H1 (cell line): ENCODE data around the gene ANKDD1A. TPM values are rescaled to one million over a fixed set of nuclear protein-coding genes. Genes with fewer than 3 reads are reported as not detected.

Source experiments
- CTCF ChIA-PET: fragments of 300-600 bp; sonication (Branson Sonifier 250); formaldehyde crosslinking; loops from one replicate; lab custom pipeline; 2021; ENCODE audit not compliant: partially characterized antibody; lab: Charles Lee
- POLR2A ChIA-PET: fragments of 300-600 bp; sonication (Branson Sonifier 250); formaldehyde crosslinking; loops from one replicate; lab custom pipeline; 2021; ENCODE audit warnings: inconsistent platforms; ENCODE audit not compliant: partially characterized antibody; lab: Charles Lee
- DNase-seq, 2 experiments: peaks; one replicate each; pipeline versions ENCODE4 v3.0.0 to v3.0.0-alpha.2; 2010 to 2022; ENCODE audit warnings: low spot score in 2 of 2, low read depth in 1 of 2, mixed read lengths in 1 of 2
- FAIRE-seq: peaks from 2 replicates; lab custom pipeline; 2011; peaks lifted over from hg19 to GRCh38; lab: Jason Lieb, UNC
- H2AFZ ChIP-seq: 2 replicates; pipeline ENCODE4 v1.8.1; 2012; ENCODE audit warnings: low read length, inconsistent platforms
- H2AK5ac ChIP-seq: 2 replicates; pipeline ENCODE4 v1.6.1; 2013; ENCODE audit warnings: low read depth, low read length
- H2BK120ac ChIP-seq: replicated peaks from 2 replicates; pipeline ENCODE3; 2013; ENCODE audit warnings: low read depth, low read length, inconsistent platforms
- H2BK12ac ChIP-seq: 2 replicates; pipeline ENCODE4 v1.6.1; 2013; ENCODE audit warnings: low read depth, low read length
- H2BK15ac ChIP-seq: 2 replicates; pipeline ENCODE4 v1.6.1; 2013; ENCODE audit warnings: low read length
- H2BK20ac ChIP-seq: 2 replicates; pipeline ENCODE4 v1.6.1; 2013; ENCODE audit warnings: low read length
- H2BK5ac ChIP-seq: 2 replicates; pipeline ENCODE4 v1.6.1; 2013; ENCODE audit warnings: low read depth, low read length
- H3K14ac ChIP-seq: 2 replicates; pipeline ENCODE4 v1.6.1; 2013; ENCODE audit warnings: inconsistent platforms; ENCODE audit not compliant: insufficient read length
- H3K18ac ChIP-seq: 2 replicates; pipeline ENCODE4 v1.6.1; 2013; ENCODE audit warnings: low read length; ENCODE audit errors: extremely low read depth
- H3K23ac ChIP-seq: 2 replicates; pipeline ENCODE4 v1.6.1; 2013; ENCODE audit warnings: inconsistent platforms; ENCODE audit not compliant: insufficient read length
- H3K23me2 ChIP-seq: 2 replicates; pipeline ENCODE4 v1.6.1; 2013; ENCODE audit warnings: low read depth, low read length
- H3K27ac ChIP-seq: 2 replicates; pipeline ENCODE4 v1.6.1; 2011; ENCODE audit warnings: low read depth, low read length, inconsistent platforms
- H3K27me3 ChIP-seq, 4 experiments: replicated peaks in 1 of 4; 1 replicate in 1 of 4; 2 replicates in 3 of 4; pipeline versions ENCODE4 v1.6.1 to v1.8.1; 2011 to 2013; ENCODE audit warnings: low read length in 3 of 4, mild to moderate bottlenecking in 3 of 4, inconsistent platforms in 2 of 4, mixed read lengths in 2 of 4, moderate library complexity in 1 of 4; ENCODE audit not compliant: control insufficient read depth in 3 of 4, insufficient read depth in 3 of 4; ENCODE audit errors: extremely low read depth in 1 of 4
- H3K36me3 ChIP-seq, 4 experiments: 2 replicates each; pipeline versions ENCODE4 v1.6.1 to v1.8.1; 2011 to 2013; ENCODE audit warnings: mild to moderate bottlenecking in 4 of 4, low read length in 3 of 4, moderate library complexity in 2 of 4, control low read depth in 1 of 4, inconsistent platforms in 1 of 4; ENCODE audit not compliant: insufficient read depth in 4 of 4, control insufficient read depth in 2 of 4
- H3K4ac ChIP-seq: replicated peaks from 2 replicates; pipeline ENCODE3; 2013; ENCODE audit warnings: low read length, low read depth, mixed read lengths, inconsistent platforms; ENCODE audit not compliant: insufficient read length
- H3K4me1 ChIP-seq, 4 experiments: replicated peaks in 1 of 4; 1 replicate in 1 of 4; 2 replicates in 3 of 4; pipeline versions ENCODE4 v1.6.1 to v1.8.1; 2011 to 2013; ENCODE audit warnings: low read length in 3 of 4, inconsistent platforms in 2 of 4, mixed read lengths in 1 of 4; ENCODE audit not compliant: insufficient read depth in 4 of 4, control insufficient read depth in 3 of 4
- H3K4me2 ChIP-seq, 2 experiments: 2 replicates each; pipeline versions ENCODE4 v1.6.1 to v1.8.1; 2011 to 2013; ENCODE audit warnings: low read depth in 2 of 2, low read length in 2 of 2, control low read depth in 1 of 2, inconsistent platforms in 1 of 2, mild to moderate bottlenecking in 1 of 2; ENCODE audit not compliant: insufficient read depth in 1 of 2
- H3K4me3 ChIP-seq, 4 experiments: fragments of 200-600, 300-600 bp in 1 of 4; sonication (generic), shearing (Covaris generic), sonication (Bioruptor Twin) in 1 of 4; 2 replicates each; pipeline versions ENCODE4 v1.5.1 to v1.8.1; 2011 to 2016; ENCODE audit warnings: low read length in 4 of 4, low read depth in 3 of 4, control low read depth in 2 of 4, inconsistent platforms in 2 of 4, mild to moderate bottlenecking in 2 of 4, mixed read lengths in 1 of 4, moderate library complexity in 1 of 4; ENCODE audit not compliant: insufficient read depth in 2 of 4; ENCODE audit errors: extremely low read depth in 1 of 4
- H3K56ac ChIP-seq: replicated peaks from 2 replicates; pipeline ENCODE3; 2013; ENCODE audit warnings: low read depth, mild to moderate bottlenecking, mixed read lengths, low read length, inconsistent platforms; ENCODE audit not compliant: insufficient read length
- H3K79me1 ChIP-seq: 2 replicates; pipeline ENCODE4 v1.6.1; 2013; ENCODE audit warnings: low read depth, low read length, control low read depth
- H3K79me2 ChIP-seq, 2 experiments: 2 replicates each; pipeline versions ENCODE4 v1.6.1 to v1.8.1; 2012 to 2013; ENCODE audit warnings: low read length in 2 of 2, mild to moderate bottlenecking in 2 of 2, inconsistent platforms in 1 of 2; ENCODE audit not compliant: insufficient read depth in 2 of 2, control insufficient read depth in 1 of 2
- H3K9ac ChIP-seq, 4 experiments: replicated peaks in 1 of 4; 1 replicate in 1 of 4; 2 replicates in 3 of 4; pipeline versions ENCODE4 v1.6.1 to v1.8.1; 2011 to 2013; ENCODE audit warnings: low read depth in 3 of 4, low read length in 3 of 4, control low read depth in 2 of 4, mild to moderate bottlenecking in 2 of 4, moderate library complexity in 2 of 4, inconsistent platforms in 1 of 4; ENCODE audit errors: extremely low read depth in 1 of 4
- H3K9me3 ChIP-seq, 2 experiments: 2 replicates each; pipeline versions ENCODE4 v1.6.1 to v1.8.1; 2012 to 2013; ENCODE audit warnings: mild to moderate bottlenecking in 2 of 2, moderate library complexity in 2 of 2, control low read depth in 1 of 2, inconsistent platforms in 1 of 2, low read depth in 1 of 2, low read length in 1 of 2, mixed read lengths in 1 of 2; ENCODE audit not compliant: insufficient read depth in 2 of 2
- H4K20me1 ChIP-seq, 2 experiments: replicated peaks in 1 of 2; 2 replicates each; pipeline versions ENCODE3 to v1.8.1; 2011 to 2013; ENCODE audit warnings: inconsistent platforms in 2 of 2, low read length in 2 of 2, mild to moderate bottlenecking in 1 of 2; ENCODE audit not compliant: insufficient read depth in 2 of 2, control insufficient read depth in 1 of 2
- H4K5ac ChIP-seq: 2 replicates; pipeline ENCODE4 v1.6.1; 2013; ENCODE audit warnings: low read length, low read depth, mixed read lengths, inconsistent platforms; ENCODE audit not compliant: insufficient read length
- H4K8ac ChIP-seq: 2 replicates; pipeline ENCODE4 v1.8.0; 2013; ENCODE audit warnings: mild to moderate bottlenecking, moderate library complexity, low read length, inconsistent platforms; ENCODE audit not compliant: insufficient read depth; ENCODE audit errors: extremely low read depth
- H4K91ac ChIP-seq: replicated peaks from 2 replicates; pipeline ENCODE3; 2013; ENCODE audit warnings: low read length, mixed read lengths, inconsistent platforms; ENCODE audit not compliant: insufficient read length
- EGR1 ChIP-seq: IDR thresholded peaks from 2 replicates; pipeline ENCODE4 v1.6.1; 2011; ENCODE audit warnings: low read depth, low read length, borderline replicate concordance
- HDAC2 ChIP-seq, 2 experiments: fragments of 300-600 bp in 1 of 2; sonication (generic) in 1 of 2; IDR thresholded peaks; 2 replicates each; pipeline ENCODE4 v1.6.1; 2011 to 2012; ENCODE audit warnings: low read depth in 2 of 2, low read length in 2 of 2, mild to moderate bottlenecking in 2 of 2, moderate library complexity in 2 of 2, borderline replicate concordance in 1 of 2, inconsistent platforms in 1 of 2
- RBBP5 ChIP-seq: IDR thresholded peaks from 2 replicates; pipeline ENCODE4 v1.7.1; 2012; ENCODE audit warnings: low read depth, mild to moderate bottlenecking, inconsistent platforms, low read length, moderate library complexity, borderline replicate concordance
- TCF12 ChIP-seq: IDR thresholded peaks from 2 replicates; pipeline ENCODE4 v1.6.1; 2011; ENCODE audit warnings: low read depth, mild to moderate bottlenecking, low read length
- WGBS, 2 experiments: shearing (Covaris generic) in 1 of 2; methylation state at CpG; one replicate each; pipeline versions ENCODE4 v1.1.6 to v1.1.7; 2013 to 2015; ENCODE audit warnings: low lambda C conversion rate in 2 of 2, mixed read lengths in 2 of 2, inconsistent platforms in 1 of 2, low coverage in 1 of 2, missing lambda C conversion rate in 1 of 2; ENCODE audit not compliant: insufficient replicate concordance in 2 of 2, insufficient coverage in 1 of 2, insufficient read length in 1 of 2; ENCODE audit errors: extremely low coverage in 1 of 2, missing lambda C conversion rate in 1 of 2; 5-methylcytosine and 5-hydroxymethylcytosine counted together
- polyA plus RNA-seq, 7 experiments: library from polyadenylated mRNA; depleted of rRNA in 3 of 7; stranded (reverse) in 5 of 7; unstranded in 2 of 7; fragments of >200 nt in 5 of 7; fragments of 200-250 nt in 2 of 7; gene quantifications; 1 replicate in 5 of 7; 2 replicates in 1 of 7; 4 replicates in 1 of 7; pipeline versions ENCODE4 v1.2.1 to v1.2.3, GENCODE V29; 2011 to 2013; ENCODE audit warnings: missing spikeins in 2 of 7, mixed read lengths in 2 of 7
- total RNA-seq: library from RNA; stranded (reverse); fragmentation: NEBNext Ultra II Directional; extraction: Animal tissue kit (Norgen Biotek cat#: 25700); gene quantifications from 2 replicates; pipeline ENCODE4 v1.2.1, GENCODE V29; 2021
- TF ChIP-seq, protein P1 (sequence below): IDR thresholded peaks from 2 replicates; pipeline ENCODE4 v1.6.1; 2011; ENCODE audit warnings: low read length, improper control_type of control experiment
- TF ChIP-seq, protein P2 (sequence below), 3 experiments: IDR thresholded peaks; 1 replicate in 2 of 3; 2 replicates in 1 of 3; pipeline versions ENCODE4 v1.5.1 to v1.6.1; 2011; ENCODE audit warnings: low read length in 3 of 3, mild to moderate bottlenecking in 3 of 3, inconsistent platforms in 2 of 3, low read depth in 1 of 3, moderate library complexity in 1 of 3; ENCODE audit not compliant: insufficient read depth in 1 of 3; ENCODE audit errors: control extremely low read depth in 1 of 3

Gene ANKDD1A
- total and polyA plus RNA-seq, 2 of the 8 experiments (the other 6 are each of a cell fraction or from before 2014, with no cell fraction given) = 4.1 to 5.0 TPM

GRCh38 chr15:64979252-64979710 lies 67.6 kb downstream of the ANKDD1A start:
- no peak overlapping the region for H3K23ac ChIP-seq
- peaks cover 0 to 1% of the 10 kb centered on the region in 2 experiments for H4K20me1 ChIP-seq
- peak overlapping the region; percentile 32 for H4K5ac ChIP-seq
- peak overlapping the region in 1 of 4 experiments; percentile 1; a peak in 1 of 8 replicates for H3K4me3 ChIP-seq
- H3K18ac ChIP-seq = no peak overlapping the region
- H3K4me1 ChIP-seq = peaks cover 3 to 6% (median 4%) of the 10 kb centered on the region in 4 experiments; a peak in 5 of 7 replicates
- H2BK20ac ChIP-seq = no peak overlapping the region
- no peak overlapping the region for H2AFZ ChIP-seq
- peaks cover 0 to 30% (median 3%) of the 10 kb centered on the region in 4 experiments; a peak in 5 of 8 replicates for H3K36me3 ChIP-seq
- no peak overlapping the region; the same call in 1 of the 2 replicates for H2BK15ac ChIP-seq
- no peak overlapping the region for H2BK12ac ChIP-seq
- no peak for DNase-seq
- peak; percentile 82 for FAIRE-seq
- H3K79me2 ChIP-seq = no peaks in the 10 kb centered on the region; a peak in 1 of 4 replicates
- no peak overlapping the region for H2AK5ac ChIP-seq
- no peaks in the 10 kb centered on the region for H3K23me2 ChIP-seq
- H3K79me1 ChIP-seq = no peaks in the 10 kb centered on the region
- no peak for TF ChIP-seq TCF12
- TF ChIP-seq, protein P1, sequence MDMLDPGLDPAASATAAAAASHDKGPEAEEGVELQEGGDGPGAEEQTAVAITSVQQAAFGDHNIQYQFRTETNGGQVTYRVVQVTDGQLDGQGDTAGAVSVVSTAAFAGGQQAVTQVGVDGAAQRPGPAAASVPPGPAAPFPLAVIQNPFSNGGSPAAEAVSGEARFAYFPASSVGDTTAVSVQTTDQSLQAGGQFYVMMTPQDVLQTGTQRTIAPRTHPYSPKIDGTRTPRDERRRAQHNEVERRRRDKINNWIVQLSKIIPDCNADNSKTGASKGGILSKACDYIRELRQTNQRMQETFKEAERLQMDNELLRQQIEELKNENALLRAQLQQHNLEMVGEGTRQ = peak; percentile 75
- 0 out of 4 replicates have a peak, but pooled peaks of 1 of the 2 experiments have one; percentile 19 for TF ChIP-seq HDAC2 (IDR thresholded peaks at IDR 0.05; ENCODE audit: borderline replicate concordance in 1 of 2, low read depth in 2 of 2, low read length in 2 of 2)
- TF ChIP-seq, protein P2, sequence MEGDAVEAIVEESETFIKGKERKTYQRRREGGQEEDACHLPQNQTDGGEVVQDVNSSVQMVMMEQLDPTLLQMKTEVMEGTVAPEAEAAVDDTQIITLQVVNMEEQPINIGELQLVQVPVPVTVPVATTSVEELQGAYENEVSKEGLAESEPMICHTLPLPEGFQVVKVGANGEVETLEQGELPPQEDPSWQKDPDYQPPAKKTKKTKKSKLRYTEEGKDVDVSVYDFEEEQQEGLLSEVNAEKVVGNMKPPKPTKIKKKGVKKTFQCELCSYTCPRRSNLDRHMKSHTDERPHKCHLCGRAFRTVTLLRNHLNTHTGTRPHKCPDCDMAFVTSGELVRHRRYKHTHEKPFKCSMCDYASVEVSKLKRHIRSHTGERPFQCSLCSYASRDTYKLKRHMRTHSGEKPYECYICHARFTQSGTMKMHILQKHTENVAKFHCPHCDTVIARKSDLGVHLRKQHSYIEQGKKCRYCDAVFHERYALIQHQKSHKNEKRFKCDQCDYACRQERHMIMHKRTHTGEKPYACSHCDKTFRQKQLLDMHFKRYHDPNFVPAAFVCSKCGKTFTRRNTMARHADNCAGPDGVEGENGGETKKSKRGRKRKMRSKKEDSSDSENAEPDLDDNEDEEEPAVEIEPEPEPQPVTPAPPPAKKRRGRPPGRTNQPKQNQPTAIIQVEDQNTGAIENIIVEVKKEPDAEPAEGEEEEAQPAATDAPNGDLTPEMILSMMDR (IDR thresholded peaks at IDR 0.05; ENCODE audit: control extremely low read depth in 1 of 3, insufficient read depth in 1 of 3, low read depth in 1 of 3, low read length in 3 of 3) = peak in 1 of 3 experiments; percentile 1; a peak in 1 of 4 replicates
- TF ChIP-seq EGR1 = no peak
- TF ChIP-seq RBBP5 = 0 out of 2 replicates have a peak, but pooled peaks have one; percentile 17
- TF ChIP-seq, all 59 proteins: peak for 4
- Histone ChIP-seq H4K91ac (no peak overlapping the region), H3K4me2 (peak overlapping the region; percentile 25 to 56; a peak in 3 of 4 replicates), H3K27me3 (no peaks in the 10 kb centered on the region), H3K27ac (peak overlapping the region; percentile 53; the same call in 1 of the 2 replicates), H3K56ac (no peak overlapping the region), H2BK5ac (no peak overlapping the region), H3K14ac (no peak overlapping the region), H4K8ac (no peak overlapping the region), H2BK120ac (no peak overlapping the region), H3K9ac (no peak overlapping the region; a peak in 2 of 7 replicates), H3K9me3 (no peaks in the 10 kb centered on the region), H3K4ac (no peak overlapping the region)
- POLR2A ChIA-PET = interaction anchor here (0.8 to 2.3 kb wide), 6 partner anchors 9 to 298 kb away, joined by 3 to 12 read pairs (median 3); no protein-coding TSS in a partner anchor
- WGBS, 2 experiments = 45% methylated on average over 7 of the region's 7 CpGs; no CpG with 5 or more reads in 1 of the 2 experiments
- CTCF ChIA-PET = interaction anchor here (0.7 to 1.2 kb wide), 4 partner anchors 18 to 188 kb away, joined by 3 to 5 read pairs (median 3); no protein-coding TSS in a partner anchor
